Uterus (tissue), 4 donors: ENCODE results near the gene MUC5B. TPM values are rescaled to one million over a fixed set of nuclear protein-coding genes. Genes with fewer than 3 reads are reported as not detected.

Experiments
- DNase-seq, 2 donors: peaks; one replicate each; pipeline ENCODE4 v3.0.0-alpha.2; 2019 to 2020
- H3K27ac ChIP-seq, 2 donors: fragments of 200-600 bp; sonication (generic); 1 replicate in 1 of 2; 2 replicates in 1 of 2; pipeline ENCODE4 v1.5.1; 2016 to 2018
- H3K27me3 ChIP-seq, 2 donors: fragments of 200-600 bp; sonication (generic); one replicate each; pipeline ENCODE4 v1.5.1; 2018 to 2019; ENCODE audit warnings: control low read depth in 1 of 2
- H3K36me3 ChIP-seq, 2 donors: fragments of 200-600 bp; sonication (generic); one replicate each; pipeline ENCODE4 v1.5.1; 2019; ENCODE audit warnings: control low read depth in 1 of 2
- H3K4me1 ChIP-seq, 2 donors: fragments of 200-600 bp; sonication (generic); one replicate each; pipeline ENCODE4 v1.5.1; 2018 to 2019; ENCODE audit warnings: control low read depth in 1 of 2
- H3K4me3 ChIP-seq, 2 donors: fragments of 200-600 bp; sonication (generic); 1 replicate in 1 of 2; 2 replicates in 1 of 2; pipeline ENCODE4 v1.5.1; 2018 to 2019; ENCODE audit warnings: mild to moderate bottlenecking in 1 of 2
- H3K9me3 ChIP-seq, 2 donors: fragments of 200-600 bp; sonication (generic); one replicate each; pipeline ENCODE4 v1.5.1; 2019; ENCODE audit warnings: control low read depth in 1 of 2
- POLR2A ChIP-seq, 2 donors: fragments of 450-650 bp; IDR thresholded peaks; one replicate each; pipeline ENCODE4 v1.6.1; 2016; ENCODE audit warnings: antibody characterized with exemption in 2 of 2, mild to moderate bottlenecking in 1 of 2, moderate library complexity in 1 of 2
- intact Hi-C: fragments of 100-400 bp; cut with DNase I; formaldehyde crosslinking; loops from one replicate; pipeline ENCODE4 v1.15.1; 2023; ENCODE audit warnings: low total_unique reads
- total RNA-seq, 4 donors: library from RNA; depleted of rRNA in 3 of 4; stranded (reverse); fragments of >200 nt in 3 of 4; gene quantifications; one replicate each; pipeline versions ENCODE4 v1.1.0 to v1.2.4, GENCODE V29; 2014 to 2023
- TF ChIP-seq, protein P1 (sequence below), 4 experiments: fragments of 200-600 bp in 2 of 4; fragments of 450-650 bp in 2 of 4; sonication (generic) in 2 of 4; IDR thresholded peaks; one replicate each; pipeline ENCODE4 v1.5.1; 2016 to 2019; ENCODE audit warnings: antibody characterized with exemption in 4 of 4, mild to moderate bottlenecking in 2 of 4, moderate library complexity in 1 of 4
- donor health status: DM: yes; HTN: yes; CAD: no.

Gene MUC5B
- total RNA-seq, 4 donors from 2014 or later, result under 0.01 to 3.8 (median 0.71) TPM

DNA sequence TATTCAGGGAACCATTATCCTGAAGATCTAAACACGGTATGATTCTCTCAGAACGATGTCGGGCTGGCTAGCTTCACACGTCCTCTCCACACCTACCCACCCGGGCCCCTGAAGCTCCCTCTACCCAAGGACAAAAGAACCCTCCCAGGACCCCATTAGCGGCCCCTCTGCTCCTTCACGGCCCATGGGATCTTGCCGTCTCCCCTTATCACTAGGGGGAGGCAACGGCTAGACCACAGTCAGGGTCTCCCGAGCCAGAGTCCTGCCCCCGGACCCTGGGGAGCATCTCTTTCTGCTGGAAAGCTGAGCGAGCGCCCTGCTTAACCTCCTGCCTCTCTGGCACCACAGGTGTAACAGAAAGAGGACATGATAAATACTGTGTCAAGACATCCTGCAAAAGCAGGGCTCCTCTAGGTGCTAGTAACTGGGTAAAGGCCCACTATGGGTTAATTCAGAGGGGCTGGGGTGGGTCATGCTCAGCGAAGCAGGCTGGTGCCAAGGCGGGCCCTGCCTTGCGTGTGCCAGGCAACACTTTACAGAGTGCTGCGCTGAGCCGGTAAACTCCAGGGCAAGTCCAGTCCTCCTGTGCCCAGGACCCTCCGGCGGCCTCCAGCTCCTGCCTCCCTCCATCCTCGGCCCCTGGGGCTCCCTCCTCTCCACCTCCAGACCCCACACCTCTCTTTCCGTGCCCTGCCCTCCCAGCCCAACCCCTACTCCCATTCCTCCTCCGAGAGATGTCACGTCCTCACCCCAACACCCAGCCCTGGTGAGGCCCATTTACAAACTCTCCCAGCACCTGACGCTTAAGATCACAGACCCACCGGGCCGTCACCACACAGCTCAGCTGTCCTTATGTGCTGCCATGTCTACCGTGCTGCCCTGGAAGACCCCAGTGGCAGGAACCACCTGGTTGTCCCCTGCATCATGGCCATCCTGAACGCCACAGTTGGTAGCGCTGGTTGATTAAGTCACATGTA is 83.6 kb downstream of the MUC5B start:
- no peaks in the 10 kb centered on the region for H3K27me3 ChIP-seq
- intact Hi-C loops, result no loop called here
- no peak for DNase-seq
- H3K36me3 ChIP-seq, result no peaks in the 10 kb centered on the region
- H3K9me3 ChIP-seq, result no peaks in the 10 kb centered on the region
- TF ChIP-seq, protein P1, sequence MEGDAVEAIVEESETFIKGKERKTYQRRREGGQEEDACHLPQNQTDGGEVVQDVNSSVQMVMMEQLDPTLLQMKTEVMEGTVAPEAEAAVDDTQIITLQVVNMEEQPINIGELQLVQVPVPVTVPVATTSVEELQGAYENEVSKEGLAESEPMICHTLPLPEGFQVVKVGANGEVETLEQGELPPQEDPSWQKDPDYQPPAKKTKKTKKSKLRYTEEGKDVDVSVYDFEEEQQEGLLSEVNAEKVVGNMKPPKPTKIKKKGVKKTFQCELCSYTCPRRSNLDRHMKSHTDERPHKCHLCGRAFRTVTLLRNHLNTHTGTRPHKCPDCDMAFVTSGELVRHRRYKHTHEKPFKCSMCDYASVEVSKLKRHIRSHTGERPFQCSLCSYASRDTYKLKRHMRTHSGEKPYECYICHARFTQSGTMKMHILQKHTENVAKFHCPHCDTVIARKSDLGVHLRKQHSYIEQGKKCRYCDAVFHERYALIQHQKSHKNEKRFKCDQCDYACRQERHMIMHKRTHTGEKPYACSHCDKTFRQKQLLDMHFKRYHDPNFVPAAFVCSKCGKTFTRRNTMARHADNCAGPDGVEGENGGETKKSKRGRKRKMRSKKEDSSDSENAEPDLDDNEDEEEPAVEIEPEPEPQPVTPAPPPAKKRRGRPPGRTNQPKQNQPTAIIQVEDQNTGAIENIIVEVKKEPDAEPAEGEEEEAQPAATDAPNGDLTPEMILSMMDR (IDR thresholded peaks at IDR 0.05), result no peak
- TF ChIP-seq POLR2A (IDR thresholded peaks at IDR 0.05), result no peak
- no peak overlapping the region for H3K4me3 ChIP-seq
- H3K4me1 ChIP-seq, result peaks cover 0 to 6% of the 10 kb centered on the region in 2 donors
- no peak overlapping the region for H3K27ac ChIP-seq

DNA sequence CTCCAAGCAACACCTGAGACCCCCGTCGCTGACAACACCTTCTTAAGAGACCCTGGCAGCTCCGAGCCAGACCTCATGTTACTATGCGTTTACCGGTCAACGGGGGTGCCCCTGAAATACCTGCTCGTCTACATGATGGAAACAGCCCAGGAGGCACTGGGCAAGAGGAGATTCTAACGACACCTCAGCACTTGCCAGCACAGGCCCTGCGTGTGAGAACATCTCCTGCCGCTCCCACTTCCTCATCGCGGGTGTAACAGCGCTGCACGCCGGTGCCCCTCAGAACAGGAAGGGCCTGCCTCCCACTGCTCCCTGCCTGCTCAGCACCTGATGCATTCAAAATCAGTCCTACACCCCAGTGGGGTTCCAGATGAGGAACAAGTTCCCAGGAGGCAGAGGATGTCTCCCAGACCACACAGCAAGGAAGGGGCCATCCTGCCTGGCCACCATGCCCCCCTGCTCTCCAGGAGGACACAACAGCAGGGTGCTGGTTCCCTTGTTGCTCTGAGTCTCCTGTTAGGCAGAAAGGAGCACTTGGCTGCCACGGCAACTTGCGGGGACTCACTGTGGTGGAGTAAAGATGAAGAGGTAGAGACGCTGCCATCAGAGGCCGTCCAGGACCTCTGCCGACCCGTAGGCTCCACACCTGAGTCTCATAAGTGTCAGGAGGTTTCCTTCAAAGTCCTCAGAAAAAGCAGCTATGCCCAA is 84.5 kb downstream of the MUC5B start:
- Histone ChIP-seq H3K4me3 (no peak overlapping the region), H3K27ac (no peak overlapping the region), H3K9me3 (peaks cover 0 to 2% of the 10 kb centered on the region in 2 donors), H3K36me3 (no peaks in the 10 kb centered on the region), H3K4me1 (peaks cover 0 to 6% of the 10 kb centered on the region in 2 donors), H3K27me3 (no peaks in the 10 kb centered on the region)
- intact Hi-C loops, result no loop called here
- DNase-seq, result no peak
- TF ChIP-seq, protein P1 (IDR thresholded peaks at IDR 0.05), result no peak
- no peak for TF ChIP-seq POLR2A (IDR thresholded peaks at IDR 0.05)

DNA sequence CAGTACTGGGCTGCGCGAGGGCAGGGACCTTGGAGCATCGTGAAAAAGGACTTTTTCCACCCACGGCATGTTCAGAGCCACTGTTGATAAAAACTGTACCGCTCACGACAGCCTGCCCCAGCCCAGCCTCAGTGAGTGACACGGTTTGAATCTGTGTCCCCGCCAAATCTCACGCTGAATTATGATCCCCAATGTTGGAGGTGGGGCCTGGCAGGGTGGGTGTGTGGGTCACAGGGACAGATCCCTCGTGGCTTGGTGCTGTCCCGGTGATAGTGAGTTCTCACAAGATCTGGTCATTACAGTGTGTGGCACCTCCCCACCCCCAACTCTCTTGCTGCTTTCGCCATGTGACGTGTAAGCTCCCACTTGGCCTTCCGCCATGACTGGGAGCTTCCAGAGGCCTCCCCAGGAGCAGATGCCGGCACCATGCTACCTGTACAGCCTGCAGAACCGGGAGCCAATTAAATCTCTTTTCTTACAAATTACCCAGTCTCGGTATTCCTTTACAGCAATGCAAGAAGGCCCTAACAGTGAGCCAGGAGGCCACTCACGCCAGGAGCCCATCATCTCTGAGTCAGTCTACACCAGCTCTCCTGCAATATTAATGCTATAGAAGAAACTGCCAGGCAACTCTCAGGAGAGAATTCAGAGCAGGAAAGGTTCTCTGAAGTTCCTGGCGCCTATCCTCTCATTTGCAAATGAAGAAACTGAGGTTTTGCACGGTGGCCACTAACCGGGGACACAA is 85.3 kb downstream of the MUC5B start:
- Histone ChIP-seq H3K27ac (peak overlapping the region in 1 of 2 donors; percentile 92), H3K9me3 (peaks cover 0 to 2% of the 10 kb centered on the region in 2 donors), H3K4me3 (peak overlapping the region; percentile 70 to 100), H3K27me3 (no peaks in the 10 kb centered on the region), H3K36me3 (no peaks in the 10 kb centered on the region), H3K4me1 (peaks cover 0 to 6% of the 10 kb centered on the region in 2 donors)
- intact Hi-C loops, result no loop called here
- peak in 1 of 2 donors; percentile 14 for DNase-seq
- TF ChIP-seq, protein P1 (IDR thresholded peaks at IDR 0.05), result no peak
- TF ChIP-seq POLR2A (IDR thresholded peaks at IDR 0.05), result no peak

DNA sequence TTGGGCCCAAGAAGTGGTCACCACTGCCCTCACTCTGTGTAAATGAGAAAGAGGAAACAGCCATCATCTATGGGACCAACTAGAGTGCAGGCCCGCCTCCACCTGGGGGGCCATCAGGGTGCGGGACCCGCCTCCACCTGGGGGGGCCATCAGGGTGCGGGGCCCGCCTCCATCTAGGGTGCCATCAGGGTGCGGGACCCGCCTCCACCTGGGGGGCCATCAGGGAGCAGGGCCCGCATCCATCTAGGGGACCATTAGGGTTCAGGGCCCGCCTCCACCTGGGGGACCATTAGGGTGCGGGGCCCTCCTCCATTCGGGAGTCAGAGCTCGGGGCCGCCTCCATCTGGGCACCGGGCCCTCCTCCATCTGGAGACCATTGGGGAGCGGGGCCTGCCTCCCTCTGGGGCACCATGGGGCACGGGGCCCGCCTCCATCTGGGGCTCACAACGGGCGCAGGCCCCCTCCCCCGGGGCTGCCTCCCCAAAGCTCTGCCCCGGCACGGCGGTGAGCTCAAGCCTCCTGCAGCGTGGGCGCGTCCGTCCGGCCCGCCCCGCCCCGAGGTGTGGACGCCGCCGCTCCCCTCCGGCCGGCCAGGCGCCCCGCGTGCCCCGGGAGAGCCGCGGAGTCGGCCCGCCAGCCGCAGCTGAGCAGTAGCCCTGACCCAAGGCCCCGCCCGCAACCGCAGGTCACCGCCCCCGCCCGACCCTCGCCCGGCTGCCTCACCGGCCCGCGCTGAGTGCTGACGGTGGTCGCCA is 86.1 kb downstream of the MUC5B start:
- DNase-seq, result no peak
- Histone ChIP-seq H3K27me3 (no peaks in the 10 kb centered on the region), H3K27ac (peak overlapping the region; percentile 90 to 92), H3K4me1 (peaks cover 0 to 6% of the 10 kb centered on the region in 2 donors), H3K9me3 (peaks cover 0 to 2% of the 10 kb centered on the region in 2 donors), H3K36me3 (no peaks in the 10 kb centered on the region), H3K4me3 (peak overlapping the region; percentile 70 to 100)
- TF ChIP-seq, protein P1 (IDR thresholded peaks at IDR 0.05), result no peak
- no peak for TF ChIP-seq POLR2A (IDR thresholded peaks at IDR 0.05)
- intact Hi-C loops, result no loop called here
